Measurements from ENCODE around the gene RNF212.

Gene RNF212

DNA sequence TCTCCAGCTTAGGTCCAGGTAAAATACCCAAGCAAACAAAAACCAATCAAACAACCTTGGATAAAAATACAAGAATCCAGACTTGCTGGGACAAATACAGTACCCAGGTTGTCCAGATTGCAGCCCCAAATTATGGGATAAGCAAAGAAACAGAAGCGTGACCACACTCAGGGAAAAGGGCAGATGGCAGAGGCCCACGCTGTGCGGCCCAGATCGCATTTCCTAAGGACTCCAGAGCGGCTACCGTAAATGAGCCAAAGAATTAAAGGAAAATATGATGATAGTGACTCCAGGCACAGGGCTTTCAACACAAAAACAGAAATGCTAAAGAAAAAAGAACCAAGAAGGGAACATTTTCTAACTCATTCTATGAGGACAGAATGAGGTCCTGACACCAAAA lies 51.6 kb downstream of the RNF212 start:
- no peak overlapping the region for H3K27ac ChIP-seq
- TF ChIP-seq, protein P1, sequence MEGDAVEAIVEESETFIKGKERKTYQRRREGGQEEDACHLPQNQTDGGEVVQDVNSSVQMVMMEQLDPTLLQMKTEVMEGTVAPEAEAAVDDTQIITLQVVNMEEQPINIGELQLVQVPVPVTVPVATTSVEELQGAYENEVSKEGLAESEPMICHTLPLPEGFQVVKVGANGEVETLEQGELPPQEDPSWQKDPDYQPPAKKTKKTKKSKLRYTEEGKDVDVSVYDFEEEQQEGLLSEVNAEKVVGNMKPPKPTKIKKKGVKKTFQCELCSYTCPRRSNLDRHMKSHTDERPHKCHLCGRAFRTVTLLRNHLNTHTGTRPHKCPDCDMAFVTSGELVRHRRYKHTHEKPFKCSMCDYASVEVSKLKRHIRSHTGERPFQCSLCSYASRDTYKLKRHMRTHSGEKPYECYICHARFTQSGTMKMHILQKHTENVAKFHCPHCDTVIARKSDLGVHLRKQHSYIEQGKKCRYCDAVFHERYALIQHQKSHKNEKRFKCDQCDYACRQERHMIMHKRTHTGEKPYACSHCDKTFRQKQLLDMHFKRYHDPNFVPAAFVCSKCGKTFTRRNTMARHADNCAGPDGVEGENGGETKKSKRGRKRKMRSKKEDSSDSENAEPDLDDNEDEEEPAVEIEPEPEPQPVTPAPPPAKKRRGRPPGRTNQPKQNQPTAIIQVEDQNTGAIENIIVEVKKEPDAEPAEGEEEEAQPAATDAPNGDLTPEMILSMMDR (conservative IDR thresholded peaks at IDR 0.05), result no peak
- TF ChIP-seq ZFX (IDR thresholded peaks at IDR 0.05), result no peak

DNA sequence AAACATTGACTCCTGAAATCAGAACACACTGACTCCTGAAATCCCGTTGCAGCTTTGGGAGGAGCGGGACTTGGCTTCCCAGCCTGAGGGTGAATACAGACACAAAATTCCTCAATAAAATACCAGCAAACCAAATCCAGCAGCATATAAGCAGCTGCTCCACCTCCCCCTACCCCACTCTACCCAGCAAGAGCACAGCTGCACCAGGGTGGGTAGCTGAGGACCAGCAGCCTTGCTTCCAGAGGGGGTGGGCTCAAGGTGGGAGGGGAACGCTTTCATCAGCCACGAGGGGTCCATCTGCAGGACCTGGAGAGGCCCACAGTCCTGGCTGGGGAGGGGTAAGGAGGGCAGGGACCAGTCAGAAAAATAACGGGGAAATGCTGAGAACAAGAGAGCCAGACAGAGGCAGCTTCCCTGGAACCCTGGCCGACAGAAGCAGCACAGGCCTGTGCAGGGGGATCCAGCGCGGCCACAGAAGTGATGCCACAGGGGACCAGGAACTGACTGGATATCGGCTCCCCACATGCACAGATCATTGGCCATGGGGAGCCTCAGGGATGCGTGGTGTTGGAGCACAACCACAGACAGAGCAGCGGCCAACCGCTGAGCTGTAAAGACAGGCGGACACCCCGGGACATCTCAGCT lies 52.2 kb downstream of the RNF212 start:
- TF ChIP-seq ZFX (IDR thresholded peaks at IDR 0.05), result no peak
- TF ChIP-seq, protein P1 (conservative IDR thresholded peaks at IDR 0.05), result no peak
- no peak overlapping the region for H3K27ac ChIP-seq

DNA sequence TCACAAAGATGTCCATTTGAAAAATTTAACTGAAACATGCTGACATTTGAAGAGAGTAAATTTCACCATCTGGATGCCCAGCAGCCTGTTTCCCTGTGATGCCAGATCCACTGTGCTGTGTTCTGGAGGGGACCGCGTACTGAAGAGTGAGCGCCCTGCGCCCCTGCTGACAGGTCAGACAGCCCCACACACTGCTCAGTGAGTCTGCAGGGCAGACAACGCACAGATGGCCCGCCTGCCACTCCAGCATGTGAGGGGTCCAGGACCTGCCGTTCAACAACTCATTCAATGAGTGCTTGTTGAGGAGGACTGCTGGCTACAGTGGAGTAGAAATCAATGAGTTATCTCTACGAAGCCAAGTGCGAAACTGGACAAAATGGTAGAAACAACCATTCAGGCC lies 52.7 kb downstream of the RNF212 start:
- H3K27ac ChIP-seq, result no peak overlapping the region
- TF ChIP-seq, protein P1 (conservative IDR thresholded peaks at IDR 0.05), result no peak
- TF ChIP-seq ZFX (IDR thresholded peaks at IDR 0.05), result no peak

DNA sequence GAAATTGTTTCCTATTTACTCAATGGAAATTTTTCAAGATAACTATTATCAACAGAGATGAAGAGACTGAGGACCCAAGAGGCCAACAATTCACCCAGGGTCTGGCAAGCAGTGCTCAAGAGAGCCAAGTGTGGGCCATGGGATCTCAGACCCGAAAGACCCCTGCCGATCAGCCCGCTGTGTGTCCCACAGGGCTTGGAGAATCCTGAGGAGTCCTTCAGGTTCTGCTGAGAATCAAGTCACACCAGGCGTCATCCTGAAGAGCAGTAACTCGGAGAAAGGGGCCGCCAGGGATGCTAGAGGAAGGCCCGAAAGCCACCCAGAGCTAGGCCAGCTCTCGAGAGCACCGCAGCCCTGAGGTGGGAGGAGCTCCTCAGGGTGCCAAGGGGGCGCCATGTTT lies 53.2 kb downstream of the RNF212 start:
- no peak overlapping the region for H3K27ac ChIP-seq
- TF ChIP-seq, protein P1 (conservative IDR thresholded peaks at IDR 0.05), result no peak
- no peak for TF ChIP-seq ZFX (IDR thresholded peaks at IDR 0.05)

DNA sequence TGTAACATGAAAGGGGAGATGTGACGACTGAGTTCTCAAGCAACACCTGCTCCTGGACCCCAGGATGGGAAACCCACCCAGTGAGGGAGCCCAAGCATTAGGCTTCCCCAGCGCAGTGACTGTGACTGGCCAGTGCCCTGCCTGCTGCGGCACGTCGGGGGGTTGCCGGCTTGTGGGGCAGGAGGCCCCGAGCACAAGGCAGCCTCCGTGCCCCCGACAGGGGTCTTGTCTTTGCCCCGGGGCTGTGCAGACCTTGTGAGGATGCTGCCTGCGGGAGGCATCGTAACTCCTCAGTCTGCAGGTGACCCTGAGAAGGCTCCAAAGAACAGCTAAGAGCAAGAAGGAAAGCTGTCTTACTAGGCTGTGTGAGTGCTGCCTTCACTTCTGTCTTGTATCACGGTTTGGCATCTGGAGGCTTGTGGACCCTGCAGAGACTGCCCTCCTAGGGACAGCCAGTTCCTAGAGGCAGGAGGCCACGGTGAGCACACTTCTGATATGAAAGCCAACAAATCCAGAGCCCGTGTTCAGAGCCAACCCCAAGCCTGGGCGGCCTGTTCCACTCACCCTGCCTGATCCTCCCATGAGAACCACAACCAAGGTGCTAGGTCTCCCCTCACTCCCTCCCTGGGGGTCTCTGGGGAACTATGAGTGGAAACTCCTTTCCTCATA lies 54.2 kb downstream of the RNF212 start:
- TF ChIP-seq, protein P1 (conservative IDR thresholded peaks at IDR 0.05), result no peak
- TF ChIP-seq ZFX (IDR thresholded peaks at IDR 0.05), result no peak
- no peak overlapping the region for H3K27ac ChIP-seq

DNA sequence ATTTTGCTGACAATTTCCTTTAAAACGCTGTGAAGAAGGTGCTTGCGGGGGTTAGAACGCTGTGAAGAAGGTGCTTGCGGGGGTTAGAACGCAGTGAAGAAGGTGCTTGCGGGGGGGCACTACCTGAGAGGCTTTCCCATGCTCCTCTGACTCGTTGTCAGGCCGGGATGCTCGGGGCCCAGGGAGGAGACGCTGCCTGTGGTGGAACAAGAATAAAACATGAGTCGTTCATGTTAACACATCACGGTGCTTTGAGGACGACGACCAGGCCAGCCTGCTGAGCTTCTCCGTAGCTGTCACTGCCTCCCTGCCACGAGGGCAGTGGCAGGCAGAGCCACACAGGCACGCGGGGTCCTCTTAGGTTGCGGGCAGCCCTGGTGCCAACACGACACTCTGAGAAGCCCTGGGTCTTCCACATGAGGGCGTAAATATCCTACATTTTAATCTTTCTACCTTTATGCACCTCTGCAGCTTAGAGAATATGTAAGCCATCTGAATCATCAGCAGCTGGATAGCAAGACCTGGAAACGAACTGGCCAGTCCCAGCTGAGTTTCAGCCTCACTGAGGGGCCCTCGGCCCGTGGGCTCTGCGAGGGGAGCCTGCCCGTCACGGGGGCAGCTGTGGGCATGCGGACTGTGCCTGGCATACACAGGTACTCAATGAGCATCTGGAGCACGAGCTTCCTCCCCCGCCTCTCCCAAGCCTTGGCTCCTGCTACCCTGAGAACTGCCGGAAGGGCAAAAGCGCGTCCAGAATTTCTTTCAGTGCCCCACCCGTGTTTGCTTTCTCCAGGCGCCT lies 55.0 kb downstream of the RNF212 start:
- no peak overlapping the region for H3K27ac ChIP-seq
- TF ChIP-seq, protein P1 (conservative IDR thresholded peaks at IDR 0.05), result no peak
- no peak for TF ChIP-seq ZFX (IDR thresholded peaks at IDR 0.05)

DNA sequence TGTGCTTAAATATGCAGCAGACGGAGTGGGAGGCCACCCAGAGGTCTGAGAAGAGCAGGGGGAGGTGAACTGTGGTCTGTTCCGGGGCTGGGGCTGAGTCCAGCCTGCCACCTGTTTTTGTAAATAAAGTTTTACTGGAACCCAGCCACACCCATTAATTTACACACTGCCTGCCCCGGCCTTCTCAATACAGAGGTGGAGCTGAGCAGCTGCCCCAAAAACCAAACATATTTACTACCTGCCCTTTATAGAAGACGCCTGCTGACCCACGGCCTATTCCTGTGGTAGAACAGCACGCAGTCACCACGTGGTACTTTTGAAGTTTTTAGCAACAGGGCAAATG lies 56.0 kb downstream of the RNF212 start:
- no peak overlapping the region; the same call in 1 of the 2 replicates for H3K27ac ChIP-seq
- TF ChIP-seq, protein P1 (conservative IDR thresholded peaks at IDR 0.05), result no peak
- no peak for TF ChIP-seq ZFX (IDR thresholded peaks at IDR 0.05)
